22Rv1 (cell line): ENCODE results near the gene ALAS1.

ENCODE experiments used
- H3K27ac ChIP-seq: fragments of 450-650 bp; 2 replicates; pipeline ENCODE4 v1.5.1; 2017
- ZFX ChIP-seq: fragments of 450-650 bp; IDR thresholded peaks from 2 replicates; pipeline ENCODE4 v1.6.1; 2017; ENCODE audit warnings: antibody characterized with exemption, borderline replicate concordance
- TF ChIP-seq, protein P1 (sequence below): fragments of 450-650 bp; IDR thresholded peaks from 2 replicates; pipeline ENCODE4 v1.5.1; 2017; ENCODE audit warnings: mild to moderate bottlenecking

ALAS1 gene

GRCh38 chr3:52178537-52178936 lies 19.4 kb upstream of the ALAS1 start:
- H3K27ac ChIP-seq: no peak overlapping the region
- TF ChIP-seq ZFX: no peak
- TF ChIP-seq, protein P1, sequence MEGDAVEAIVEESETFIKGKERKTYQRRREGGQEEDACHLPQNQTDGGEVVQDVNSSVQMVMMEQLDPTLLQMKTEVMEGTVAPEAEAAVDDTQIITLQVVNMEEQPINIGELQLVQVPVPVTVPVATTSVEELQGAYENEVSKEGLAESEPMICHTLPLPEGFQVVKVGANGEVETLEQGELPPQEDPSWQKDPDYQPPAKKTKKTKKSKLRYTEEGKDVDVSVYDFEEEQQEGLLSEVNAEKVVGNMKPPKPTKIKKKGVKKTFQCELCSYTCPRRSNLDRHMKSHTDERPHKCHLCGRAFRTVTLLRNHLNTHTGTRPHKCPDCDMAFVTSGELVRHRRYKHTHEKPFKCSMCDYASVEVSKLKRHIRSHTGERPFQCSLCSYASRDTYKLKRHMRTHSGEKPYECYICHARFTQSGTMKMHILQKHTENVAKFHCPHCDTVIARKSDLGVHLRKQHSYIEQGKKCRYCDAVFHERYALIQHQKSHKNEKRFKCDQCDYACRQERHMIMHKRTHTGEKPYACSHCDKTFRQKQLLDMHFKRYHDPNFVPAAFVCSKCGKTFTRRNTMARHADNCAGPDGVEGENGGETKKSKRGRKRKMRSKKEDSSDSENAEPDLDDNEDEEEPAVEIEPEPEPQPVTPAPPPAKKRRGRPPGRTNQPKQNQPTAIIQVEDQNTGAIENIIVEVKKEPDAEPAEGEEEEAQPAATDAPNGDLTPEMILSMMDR: no peak

- no peak for TF ChIP-seq ZFX
- TF ChIP-seq, protein P1: no peak
- H3K27ac ChIP-seq: no peak overlapping the region
Measured at GRCh38 chr3:52181543-52181942, 16.4 kb upstream of the ALAS1 start.

- TF ChIP-seq, protein P1: no peak
- no peak for TF ChIP-seq ZFX
- no peak overlapping the region for H3K27ac ChIP-seq
Measured at GRCh38 chr3:52182196-52182595, 15.8 kb upstream of the ALAS1 start.

GRCh38 chr3:52182691-52183090 lies 15.3 kb upstream of the ALAS1 start:
- H3K27ac ChIP-seq: no peak overlapping the region
- TF ChIP-seq ZFX: no peak
- TF ChIP-seq, protein P1: no peak

DNA sequence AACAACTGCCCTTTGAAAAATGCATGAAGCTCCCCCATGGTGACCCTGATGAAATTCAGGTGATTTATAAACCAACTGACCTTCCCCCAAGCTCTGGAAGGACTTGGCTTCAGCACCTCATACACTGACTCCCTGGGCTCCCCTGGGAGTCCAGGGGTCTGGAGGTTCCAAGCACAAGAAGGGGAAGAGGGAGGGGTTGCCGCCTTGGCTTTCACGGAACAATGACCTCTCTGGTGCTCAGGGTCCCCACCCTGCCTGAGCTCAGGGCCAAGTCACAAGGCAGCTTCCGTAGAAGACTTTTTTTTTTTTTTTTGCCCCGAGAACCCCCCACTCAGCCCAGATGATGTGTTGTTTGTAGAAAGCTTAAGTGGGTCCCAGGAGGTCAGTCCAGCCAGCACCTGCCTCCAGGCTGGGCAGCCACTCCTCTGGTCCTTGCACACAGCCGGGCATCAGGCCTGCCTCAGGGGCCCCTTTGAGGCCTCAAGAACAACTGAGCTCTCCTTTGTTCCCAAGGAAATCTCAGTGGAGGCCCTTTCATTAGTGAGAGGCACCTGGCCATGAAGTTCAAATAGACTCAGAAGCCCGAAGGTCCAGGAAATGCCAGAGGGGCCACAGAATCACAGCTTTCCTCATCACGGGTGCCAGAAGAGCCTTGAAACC lies 14.0 kb upstream of the ALAS1 start:
- no peak overlapping the region for H3K27ac ChIP-seq
- TF ChIP-seq ZFX: no peak
- TF ChIP-seq, protein P1: no peak

DNA sequence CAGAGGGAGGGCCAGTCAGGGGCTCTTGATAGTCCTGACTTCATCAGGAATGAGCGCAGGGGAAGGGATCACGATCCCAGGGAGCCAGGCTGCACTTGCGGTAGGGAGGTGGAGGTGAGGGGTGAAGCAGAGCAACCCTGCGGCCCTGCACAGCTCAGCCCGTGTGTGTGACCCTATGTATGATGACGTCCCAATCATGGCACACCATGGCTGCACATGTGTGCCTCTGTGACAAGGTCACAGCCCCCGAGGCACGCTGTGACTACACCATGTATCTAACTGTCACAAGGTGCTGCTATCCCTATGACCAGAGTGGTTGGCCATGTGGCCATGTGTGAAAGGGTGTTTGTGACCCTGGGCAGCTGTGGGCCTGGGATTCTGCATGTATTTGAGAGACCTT lies 13.3 kb upstream of the ALAS1 start:
- TF ChIP-seq ZFX: no peak
- H3K27ac ChIP-seq: no peak overlapping the region

GRCh38 chr3:52185311-52185710 lies 12.6 kb upstream of the ALAS1 start:
- TF ChIP-seq ZFX: no peak
- TF ChIP-seq, protein P1: no peak
- no peak overlapping the region for H3K27ac ChIP-seq

DNA sequence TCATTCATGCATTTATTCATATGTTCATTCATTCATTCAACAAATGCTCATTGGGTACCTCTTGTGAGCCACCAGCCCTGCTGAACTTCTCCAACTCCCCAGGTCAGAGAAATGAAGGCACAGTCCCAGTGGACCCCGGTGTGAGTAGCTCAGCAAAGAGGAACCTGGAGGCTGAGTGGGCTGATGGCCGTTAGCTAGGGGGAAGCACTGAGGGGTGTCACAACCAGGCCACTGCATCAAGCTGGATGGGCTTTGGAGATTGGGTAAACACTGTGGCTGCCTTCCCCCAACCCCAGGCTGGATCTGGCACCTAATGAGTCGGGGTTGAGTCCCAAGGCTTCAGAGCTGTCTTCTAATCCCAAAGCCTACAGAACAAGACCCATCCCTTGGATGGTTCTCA lies 12.1 kb upstream of the ALAS1 start:
- TF ChIP-seq ZFX: no peak
- TF ChIP-seq, protein P1: no peak
- no peak overlapping the region for H3K27ac ChIP-seq
